H1 (cell line): ENCODE measurements around the gene CFAP74. TPM values are rescaled to one million over a fixed set of nuclear protein-coding genes. Genes with fewer than 3 reads are reported as not detected.

Source experiments
- CTCF ChIA-PET: fragments of 300-600 bp; sonication (Branson Sonifier 250); formaldehyde crosslinking; loops from one replicate; lab custom pipeline; 2021; ENCODE audit not compliant: partially characterized antibody; lab: Charles Lee
- POLR2A ChIA-PET: fragments of 300-600 bp; sonication (Branson Sonifier 250); formaldehyde crosslinking; loops from one replicate; lab custom pipeline; 2021; ENCODE audit warnings: inconsistent platforms; ENCODE audit not compliant: partially characterized antibody; lab: Charles Lee
- DNase-seq, 2 experiments: peaks; one replicate each; pipeline versions ENCODE4 v3.0.0 to v3.0.0-alpha.2; 2010 to 2022; ENCODE audit warnings: low spot score in 2 of 2, low read depth in 1 of 2, mixed read lengths in 1 of 2
- FAIRE-seq: peaks from 2 replicates; lab custom pipeline; 2011; peaks lifted over from hg19 to GRCh38; lab: Jason Lieb, UNC
- H2AFZ ChIP-seq: 2 replicates; pipeline ENCODE4 v1.8.1; 2012; ENCODE audit warnings: low read length, inconsistent platforms
- H2AK5ac ChIP-seq: 2 replicates; pipeline ENCODE4 v1.6.1; 2013; ENCODE audit warnings: low read depth, low read length
- H2BK120ac ChIP-seq: replicated peaks from 2 replicates; pipeline ENCODE3; 2013; ENCODE audit warnings: low read depth, low read length, inconsistent platforms
- H2BK12ac ChIP-seq: 2 replicates; pipeline ENCODE4 v1.6.1; 2013; ENCODE audit warnings: low read depth, low read length
- H2BK15ac ChIP-seq: 2 replicates; pipeline ENCODE4 v1.6.1; 2013; ENCODE audit warnings: low read length
- H2BK20ac ChIP-seq: 2 replicates; pipeline ENCODE4 v1.6.1; 2013; ENCODE audit warnings: low read length
- H2BK5ac ChIP-seq: 2 replicates; pipeline ENCODE4 v1.6.1; 2013; ENCODE audit warnings: low read depth, low read length
- H3K14ac ChIP-seq: 2 replicates; pipeline ENCODE4 v1.6.1; 2013; ENCODE audit warnings: inconsistent platforms; ENCODE audit not compliant: insufficient read length
- H3K18ac ChIP-seq: 2 replicates; pipeline ENCODE4 v1.6.1; 2013; ENCODE audit warnings: low read length; ENCODE audit errors: extremely low read depth
- H3K23ac ChIP-seq: 2 replicates; pipeline ENCODE4 v1.6.1; 2013; ENCODE audit warnings: inconsistent platforms; ENCODE audit not compliant: insufficient read length
- H3K23me2 ChIP-seq: 2 replicates; pipeline ENCODE4 v1.6.1; 2013; ENCODE audit warnings: low read depth, low read length
- H3K27ac ChIP-seq: 2 replicates; pipeline ENCODE4 v1.6.1; 2011; ENCODE audit warnings: low read depth, low read length, inconsistent platforms
- H3K27me3 ChIP-seq, 4 experiments: replicated peaks in 1 of 4; 1 replicate in 1 of 4; 2 replicates in 3 of 4; pipeline versions ENCODE4 v1.6.1 to v1.8.1; 2011 to 2013; ENCODE audit warnings: low read length in 3 of 4, mild to moderate bottlenecking in 3 of 4, inconsistent platforms in 2 of 4, mixed read lengths in 2 of 4, moderate library complexity in 1 of 4; ENCODE audit not compliant: control insufficient read depth in 3 of 4, insufficient read depth in 3 of 4; ENCODE audit errors: extremely low read depth in 1 of 4
- H3K36me3 ChIP-seq, 4 experiments: 2 replicates each; pipeline versions ENCODE4 v1.6.1 to v1.8.1; 2011 to 2013; ENCODE audit warnings: mild to moderate bottlenecking in 4 of 4, low read length in 3 of 4, moderate library complexity in 2 of 4, control low read depth in 1 of 4, inconsistent platforms in 1 of 4; ENCODE audit not compliant: insufficient read depth in 4 of 4, control insufficient read depth in 2 of 4
- H3K4ac ChIP-seq: replicated peaks from 2 replicates; pipeline ENCODE3; 2013; ENCODE audit warnings: low read length, low read depth, mixed read lengths, inconsistent platforms; ENCODE audit not compliant: insufficient read length
- H3K4me1 ChIP-seq, 4 experiments: replicated peaks in 1 of 4; 1 replicate in 1 of 4; 2 replicates in 3 of 4; pipeline versions ENCODE4 v1.6.1 to v1.8.1; 2011 to 2013; ENCODE audit warnings: low read length in 3 of 4, inconsistent platforms in 2 of 4, mixed read lengths in 1 of 4; ENCODE audit not compliant: insufficient read depth in 4 of 4, control insufficient read depth in 3 of 4
- H3K4me2 ChIP-seq, 2 experiments: 2 replicates each; pipeline versions ENCODE4 v1.6.1 to v1.8.1; 2011 to 2013; ENCODE audit warnings: low read depth in 2 of 2, low read length in 2 of 2, control low read depth in 1 of 2, inconsistent platforms in 1 of 2, mild to moderate bottlenecking in 1 of 2; ENCODE audit not compliant: insufficient read depth in 1 of 2
- H3K4me3 ChIP-seq, 4 experiments: fragments of 200-600, 300-600 bp in 1 of 4; sonication (generic), shearing (Covaris generic), sonication (Bioruptor Twin) in 1 of 4; 2 replicates each; pipeline versions ENCODE4 v1.5.1 to v1.8.1; 2011 to 2016; ENCODE audit warnings: low read length in 4 of 4, low read depth in 3 of 4, control low read depth in 2 of 4, inconsistent platforms in 2 of 4, mild to moderate bottlenecking in 2 of 4, mixed read lengths in 1 of 4, moderate library complexity in 1 of 4; ENCODE audit not compliant: insufficient read depth in 2 of 4; ENCODE audit errors: extremely low read depth in 1 of 4
- H3K56ac ChIP-seq: replicated peaks from 2 replicates; pipeline ENCODE3; 2013; ENCODE audit warnings: low read depth, mild to moderate bottlenecking, mixed read lengths, low read length, inconsistent platforms; ENCODE audit not compliant: insufficient read length
- H3K79me1 ChIP-seq: 2 replicates; pipeline ENCODE4 v1.6.1; 2013; ENCODE audit warnings: low read depth, low read length, control low read depth
- H3K79me2 ChIP-seq, 2 experiments: 2 replicates each; pipeline versions ENCODE4 v1.6.1 to v1.8.1; 2012 to 2013; ENCODE audit warnings: low read length in 2 of 2, mild to moderate bottlenecking in 2 of 2, inconsistent platforms in 1 of 2; ENCODE audit not compliant: insufficient read depth in 2 of 2, control insufficient read depth in 1 of 2
- H3K9ac ChIP-seq, 4 experiments: replicated peaks in 1 of 4; 1 replicate in 1 of 4; 2 replicates in 3 of 4; pipeline versions ENCODE4 v1.6.1 to v1.8.1; 2011 to 2013; ENCODE audit warnings: low read depth in 3 of 4, low read length in 3 of 4, control low read depth in 2 of 4, mild to moderate bottlenecking in 2 of 4, moderate library complexity in 2 of 4, inconsistent platforms in 1 of 4; ENCODE audit errors: extremely low read depth in 1 of 4
- H3K9me3 ChIP-seq, 2 experiments: 2 replicates each; pipeline versions ENCODE4 v1.6.1 to v1.8.1; 2012 to 2013; ENCODE audit warnings: mild to moderate bottlenecking in 2 of 2, moderate library complexity in 2 of 2, control low read depth in 1 of 2, inconsistent platforms in 1 of 2, low read depth in 1 of 2, low read length in 1 of 2, mixed read lengths in 1 of 2; ENCODE audit not compliant: insufficient read depth in 2 of 2
- H4K20me1 ChIP-seq, 2 experiments: replicated peaks in 1 of 2; 2 replicates each; pipeline versions ENCODE3 to v1.8.1; 2011 to 2013; ENCODE audit warnings: inconsistent platforms in 2 of 2, low read length in 2 of 2, mild to moderate bottlenecking in 1 of 2; ENCODE audit not compliant: insufficient read depth in 2 of 2, control insufficient read depth in 1 of 2
- H4K5ac ChIP-seq: 2 replicates; pipeline ENCODE4 v1.6.1; 2013; ENCODE audit warnings: low read length, low read depth, mixed read lengths, inconsistent platforms; ENCODE audit not compliant: insufficient read length
- H4K8ac ChIP-seq: 2 replicates; pipeline ENCODE4 v1.8.0; 2013; ENCODE audit warnings: mild to moderate bottlenecking, moderate library complexity, low read length, inconsistent platforms; ENCODE audit not compliant: insufficient read depth; ENCODE audit errors: extremely low read depth
- H4K91ac ChIP-seq: replicated peaks from 2 replicates; pipeline ENCODE3; 2013; ENCODE audit warnings: low read length, mixed read lengths, inconsistent platforms; ENCODE audit not compliant: insufficient read length
- CHD2 ChIP-seq: IDR thresholded peaks from 2 replicates; pipeline ENCODE4 v1.6.1; 2012; ENCODE audit warnings: low read length, improper control_type of control experiment
- EGR1 ChIP-seq: IDR thresholded peaks from 2 replicates; pipeline ENCODE4 v1.6.1; 2011; ENCODE audit warnings: low read depth, low read length, borderline replicate concordance
- HDAC6 ChIP-seq: IDR thresholded peaks from one replicate; pipeline ENCODE4 v1.7.1; 2012; ENCODE audit warnings: low read depth, mild to moderate bottlenecking, inconsistent platforms, low read length, moderate library complexity
- KDM1A ChIP-seq: fragments of 200-600, 300-600 bp; sonication (generic); IDR thresholded peaks from 2 replicates; pipeline ENCODE4 v1.7.1; 2016; ENCODE audit warnings: mild to moderate bottlenecking, low read length, borderline replicate concordance
- MAX ChIP-seq: IDR thresholded peaks from 2 replicates; pipeline ENCODE4 v1.6.1; 2012; ENCODE audit warnings: inconsistent platforms
- NANOG ChIP-seq: IDR thresholded peaks from 2 replicates; pipeline ENCODE4 v1.6.1; 2011; ENCODE audit warnings: low read length, low read depth, mild to moderate bottlenecking, inconsistent platforms; ENCODE audit not compliant: insufficient read depth, poor library complexity, severe bottlenecking
- PHF8 ChIP-seq: fragments of 200-600 bp; sonication (generic); conservative IDR thresholded peaks from 2 replicates; pipeline ENCODE4 v1.7.1; 2012; ENCODE audit warnings: low read depth, mild to moderate bottlenecking, inconsistent platforms, low read length, moderate library complexity
- SIN3A ChIP-seq, 2 experiments: IDR thresholded peaks in 1 of 2; conservative IDR thresholded peaks in 1 of 2; 2 replicates each; pipeline ENCODE4 v1.6.1; 2011 to 2012; ENCODE audit warnings: low read length in 2 of 2, improper control_type of control experiment in 1 of 2, low read depth in 1 of 2, mild to moderate bottlenecking in 1 of 2
- SIX5 ChIP-seq: IDR thresholded peaks from 2 replicates; pipeline ENCODE4 v1.6.1; 2011; ENCODE audit warnings: mild to moderate bottlenecking, low read depth, low read length
- WGBS, 2 experiments: shearing (Covaris generic) in 1 of 2; methylation state at CpG; one replicate each; pipeline versions ENCODE4 v1.1.6 to v1.1.7; 2013 to 2015; ENCODE audit warnings: low lambda C conversion rate in 2 of 2, mixed read lengths in 2 of 2, inconsistent platforms in 1 of 2, low coverage in 1 of 2, missing lambda C conversion rate in 1 of 2; ENCODE audit not compliant: insufficient replicate concordance in 2 of 2, insufficient coverage in 1 of 2, insufficient read length in 1 of 2; ENCODE audit errors: extremely low coverage in 1 of 2, missing lambda C conversion rate in 1 of 2; 5-methylcytosine and 5-hydroxymethylcytosine counted together
- polyA plus RNA-seq, 7 experiments: library from polyadenylated mRNA; depleted of rRNA in 3 of 7; stranded (reverse) in 5 of 7; unstranded in 2 of 7; fragments of >200 nt in 5 of 7; fragments of 200-250 nt in 2 of 7; gene quantifications; 1 replicate in 5 of 7; 2 replicates in 1 of 7; 4 replicates in 1 of 7; pipeline versions ENCODE4 v1.2.1 to v1.2.3, GENCODE V29; 2011 to 2013; ENCODE audit warnings: missing spikeins in 2 of 7, mixed read lengths in 2 of 7
- total RNA-seq: library from RNA; stranded (reverse); fragmentation: NEBNext Ultra II Directional; extraction: Animal tissue kit (Norgen Biotek cat#: 25700); gene quantifications from 2 replicates; pipeline ENCODE4 v1.2.1, GENCODE V29; 2021

CFAP74 gene
- total and polyA plus RNA-seq, 2 of the 8 experiments (the other 6 are each of a cell fraction or from before 2014, with no cell fraction given), result 0.09 to 0.20 TPM

GRCh38 chr1:2019571-2020309 is 16.2 kb upstream of the CFAP74 start:
- Histone ChIP-seq H3K27ac (no peak overlapping the region), H2AK5ac (no peak overlapping the region), H2BK120ac (no peak overlapping the region), H3K4ac (no peak overlapping the region), H2AFZ (no peak overlapping the region), H3K56ac (no peak overlapping the region), H3K4me3 (peak overlapping the region in 3 of 4 experiments; percentile 10 to 57 (median 24); a peak in 5 of 8 replicates), H3K18ac (no peak overlapping the region), H2BK15ac (no peak overlapping the region), H3K79me2 (no peaks in the 10 kb centered on the region), H4K8ac (no peak overlapping the region), H4K5ac (no peak overlapping the region), H3K23me2 (peaks cover 7% of the 10 kb centered on the region; the same call in 1 of the 2 replicates), H3K4me2 (peak overlapping the region; percentile 46 to 74), H3K9ac (no peak overlapping the region), H2BK5ac (no peak overlapping the region), H2BK12ac (no peak overlapping the region), H3K36me3 (no peaks in the 10 kb centered on the region), H4K20me1 (peaks cover 0 to 4% of the 10 kb centered on the region in 2 experiments), H3K23ac (no peak overlapping the region), H3K14ac (no peak overlapping the region), H3K9me3 (no peaks in the 10 kb centered on the region), H4K91ac (no peak overlapping the region), H3K4me1 (peaks cover 0 to 10% (median 3%) of the 10 kb centered on the region in 4 experiments; a peak in 5 of 7 replicates), H2BK20ac (no peak overlapping the region), H3K79me1 (no peaks in the 10 kb centered on the region), H3K27me3 (peaks cover 3 to 19% (median 14%) of the 10 kb centered on the region in 4 experiments)
- ChIA-PET POLR2A (interaction anchor here (0.7 to 3.7 kb wide), 3 partner anchors 10 to 59 kb away, joined by 3 to 11 read pairs (median 4); no protein-coding TSS in a partner anchor), CTCF (interaction anchor here (0.9 to 8.0 kb wide), 5 partner anchors 21 to 59 kb away, joined by 3 to 66 read pairs (median 9); no protein-coding TSS in a partner anchor)
- WGBS, 2 experiments, result 21% methylated on average over 39 of the region's 61 CpGs; no CpG with 5 or more reads in 1 of the 2 experiments
- FAIRE-seq (no peak), DNase-seq (peak in 1 of 2 experiments; percentile 82)
- TF ChIP-seq PHF8 (0 out of 2 replicates have a peak, but pooled peaks have one; percentile 9), CHD2 (no peak), NANOG (no peak), EGR1 (peak; percentile 98), SIN3A (conservative IDR thresholded peaks at IDR 0.05 in 1 of 2, IDR thresholded peaks at IDR 0.05 in 1 of 2; ENCODE audit: low read depth in 1 of 2, low read length in 2 of 2) (peak; percentile 85 to 91; a peak in 3 of 4 replicates), MAX (no peak), SIX5 (no peak), HDAC6 (no peak), KDM1A (no peak)
